Body of pancreas (tissue), 4 donors: ENCODE data around the gene TAF1D.

Source experiments
- POLR2A ChIP-seq, 3 donors: fragments of 450-650 bp; IDR thresholded peaks; one replicate each; pipeline ENCODE4 v1.6.1; 2016; ENCODE audit warnings: antibody characterized with exemption in 3 of 3, mild to moderate bottlenecking in 2 of 3
- TF ChIP-seq, protein P1 (sequence below), 7 experiments: fragments of 450-650 bp in 4 of 7; fragments of 200-600 bp in 3 of 7; sonication (generic) in 3 of 7; IDR thresholded peaks; one replicate each; pipeline ENCODE4 v1.5.1; 2016 to 2019; ENCODE audit warnings: antibody characterized with exemption in 7 of 7

DNA sequence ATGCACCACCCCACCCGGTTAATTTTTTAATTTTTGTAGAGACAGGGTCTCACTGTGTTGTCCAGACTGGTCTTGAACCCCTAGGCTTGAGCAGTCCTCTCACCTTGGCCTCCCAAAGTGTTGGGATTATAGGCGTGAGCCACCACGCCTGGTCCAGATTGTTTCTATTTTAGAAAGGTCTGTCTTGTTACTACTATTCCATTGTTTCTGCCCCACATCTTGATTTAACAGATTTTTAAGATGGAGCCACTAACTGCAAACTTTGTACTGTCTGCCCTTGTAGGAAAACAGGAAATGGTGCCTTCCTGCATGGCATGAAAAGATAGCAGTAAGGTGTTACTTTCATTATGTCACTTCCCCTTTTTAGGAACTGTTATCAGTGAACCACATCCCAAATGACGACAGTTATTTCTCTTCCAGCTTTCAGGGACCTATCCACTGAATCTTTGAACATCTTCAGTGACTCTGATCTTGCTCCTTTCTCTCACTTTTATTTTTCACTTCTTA is 23.2 kb downstream of the TAF1D start:
- TF ChIP-seq, protein P1, sequence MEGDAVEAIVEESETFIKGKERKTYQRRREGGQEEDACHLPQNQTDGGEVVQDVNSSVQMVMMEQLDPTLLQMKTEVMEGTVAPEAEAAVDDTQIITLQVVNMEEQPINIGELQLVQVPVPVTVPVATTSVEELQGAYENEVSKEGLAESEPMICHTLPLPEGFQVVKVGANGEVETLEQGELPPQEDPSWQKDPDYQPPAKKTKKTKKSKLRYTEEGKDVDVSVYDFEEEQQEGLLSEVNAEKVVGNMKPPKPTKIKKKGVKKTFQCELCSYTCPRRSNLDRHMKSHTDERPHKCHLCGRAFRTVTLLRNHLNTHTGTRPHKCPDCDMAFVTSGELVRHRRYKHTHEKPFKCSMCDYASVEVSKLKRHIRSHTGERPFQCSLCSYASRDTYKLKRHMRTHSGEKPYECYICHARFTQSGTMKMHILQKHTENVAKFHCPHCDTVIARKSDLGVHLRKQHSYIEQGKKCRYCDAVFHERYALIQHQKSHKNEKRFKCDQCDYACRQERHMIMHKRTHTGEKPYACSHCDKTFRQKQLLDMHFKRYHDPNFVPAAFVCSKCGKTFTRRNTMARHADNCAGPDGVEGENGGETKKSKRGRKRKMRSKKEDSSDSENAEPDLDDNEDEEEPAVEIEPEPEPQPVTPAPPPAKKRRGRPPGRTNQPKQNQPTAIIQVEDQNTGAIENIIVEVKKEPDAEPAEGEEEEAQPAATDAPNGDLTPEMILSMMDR (IDR thresholded peaks at IDR 0.05), result no peak
- no peak for TF ChIP-seq POLR2A (IDR thresholded peaks at IDR 0.05)
